OCI-LY1 (cell line): ENCODE measurements around the gene LHX2.

Experiments
- H2AFZ ChIP-seq: fragments of 200-600 bp; sonication (generic), shearing (Covaris generic); 2 replicates; pipeline ENCODE4 v1.6.0; 2014; ENCODE audit warnings: antibody characterized with exemption, mild to moderate bottlenecking, low read length
- H3F3A ChIP-seq: fragments of 200-600 bp; sonication (generic), shearing (Covaris generic); 2 replicates; pipeline ENCODE4 v1.6.0; 2014; ENCODE audit warnings: mild to moderate bottlenecking, antibody characterized with exemption, low read length, moderate library complexity; ENCODE audit not compliant: insufficient read depth
- H3K27ac ChIP-seq: fragments of 200-600 bp; sonication (generic); 2 replicates; pipeline ENCODE4 v1.5.1; 2014; ENCODE audit warnings: low read length, mixed run types, mild to moderate bottlenecking, low read depth; ENCODE audit not compliant: poor library complexity, severe bottlenecking
- H3K27me3 ChIP-seq: fragments of 200-600 bp; sonication (generic); 2 replicates; pipeline ENCODE4 v1.6.0; 2014; ENCODE audit warnings: antibody characterized with exemption, mild to moderate bottlenecking, low read length, moderate library complexity; ENCODE audit not compliant: insufficient read depth
- H3K36me3 ChIP-seq: fragments of 200-600 bp; sonication (generic); 2 replicates; pipeline ENCODE4 v1.6.1; 2014; ENCODE audit warnings: mild to moderate bottlenecking, antibody characterized with exemption, low read length, moderate library complexity, mixed read lengths; ENCODE audit not compliant: insufficient read depth
- H3K4me1 ChIP-seq: fragments of 200-600 bp; sonication (generic); 2 replicates; pipeline ENCODE4 v1.5.1; 2014; ENCODE audit warnings: mild to moderate bottlenecking, low read length, moderate library complexity; ENCODE audit not compliant: insufficient read depth, severe bottlenecking
- H3K4me2 ChIP-seq: fragments of 200-600 bp; sonication (generic), shearing (Covaris generic); 2 replicates; pipeline ENCODE4 v1.6.1; 2014; ENCODE audit warnings: low read length
- H3K4me3 ChIP-seq: fragments of 200-600 bp; sonication (generic); 2 replicates; pipeline ENCODE4 v1.5.1; 2014; ENCODE audit warnings: low read length, low read depth, mild to moderate bottlenecking, mixed read lengths; ENCODE audit not compliant: poor library complexity, severe bottlenecking
- H3K79me2 ChIP-seq: fragments of 200-600 bp; shearing (Covaris generic); 2 replicates; pipeline ENCODE4 v1.6.1; 2016; ENCODE audit warnings: mixed run types, low read length, mixed read lengths; ENCODE audit not compliant: insufficient read depth
- H3K9ac ChIP-seq: fragments of 200-600 bp; sonication (generic), shearing (Covaris generic); 2 replicates; pipeline ENCODE4 v1.6.1; 2014; ENCODE audit warnings: mild to moderate bottlenecking, low read length, mixed read lengths
- H3K9me2 ChIP-seq: fragments of 200-600 bp; sonication (generic), shearing (Covaris generic); 2 replicates; pipeline ENCODE4 v1.6.1; 2014; ENCODE audit warnings: low read depth, mild to moderate bottlenecking, low read length, mixed read lengths
- H3K9me3 ChIP-seq: fragments of 200-600 bp; shearing (Covaris generic); 2 replicates; pipeline ENCODE4 v1.6.1; 2014; ENCODE audit warnings: low read length, mixed read lengths
- H4K20me1 ChIP-seq: fragments of 200-600 bp; sonication (generic), shearing (Covaris generic); 2 replicates; pipeline ENCODE4 v1.6.0; 2016; ENCODE audit warnings: mild to moderate bottlenecking, low read length; ENCODE audit not compliant: insufficient read depth
- CTCF ChIP-seq: fragments of 200-600 bp; sonication (generic), shearing (Covaris generic); IDR thresholded peaks from 2 replicates; pipeline ENCODE4 v1.5.1; 2017; ENCODE audit warnings: mild to moderate bottlenecking, antibody characterized with exemption, low read length, moderate library complexity, mixed read lengths
- EZH2 ChIP-seq: fragments of 200-600 bp; sonication (generic), shearing (Covaris generic); IDR thresholded peaks from 2 replicates; pipeline ENCODE4 v1.8.0; 2017; ENCODE audit warnings: borderline replicate concordance, mixed run types, mild to moderate bottlenecking, antibody characterized with exemption, low read length, moderate library complexity, mixed read lengths

LHX2 gene

GRCh38 chr9:124012368-124013301, 1.1 kb downstream of the LHX2 start:
- Histone ChIP-seq H4K20me1 (no peaks in the 10 kb centered on the region), H3K9me3 (no peaks in the 10 kb centered on the region), H3K27ac (no peak overlapping the region), H3K4me3 (no peak overlapping the region), H3K4me1 (no peaks in the 10 kb centered on the region), H3F3A (no peaks in the 10 kb centered on the region), H3K4me2 (no peak overlapping the region), H3K79me2 (no peaks in the 10 kb centered on the region), H3K36me3 (no peaks in the 10 kb centered on the region), H3K9ac (no peak overlapping the region), H2AFZ (no peak overlapping the region), H3K27me3 (no peaks in the 10 kb centered on the region; the same call in 1 of the 2 replicates), H3K9me2 (no peaks in the 10 kb centered on the region)
- TF ChIP-seq EZH2 (no peak), CTCF (no peak)

- no peaks in the 10 kb centered on the region for H3K4me1 ChIP-seq
- H3K27me3 ChIP-seq, result no peaks in the 10 kb centered on the region; the same call in 1 of the 2 replicates
- no peaks in the 10 kb centered on the region for H3K9me2 ChIP-seq
- no peaks in the 10 kb centered on the region for H3K9me3 ChIP-seq
- no peaks in the 10 kb centered on the region for H3K36me3 ChIP-seq
- H3K4me3 ChIP-seq, result no peak overlapping the region
- no peak overlapping the region for H2AFZ ChIP-seq
- no peaks in the 10 kb centered on the region for H3K79me2 ChIP-seq
- no peaks in the 10 kb centered on the region for H3F3A ChIP-seq
- no peak overlapping the region for H3K9ac ChIP-seq
- no peak overlapping the region for H3K4me2 ChIP-seq
- TF ChIP-seq EZH2 (no peak), CTCF (no peak)
- H3K27ac ChIP-seq, result no peak overlapping the region
- H4K20me1 ChIP-seq, result no peaks in the 10 kb centered on the region
These were observed 2.0 kb downstream of the LHX2 start for GRCh38 chr9:124013309-124014210.

GRCh38 chr9:124014211-124014955, 2.8 kb downstream of the LHX2 start:
- H3K9me3 ChIP-seq, result no peaks in the 10 kb centered on the region
- H3K4me1 ChIP-seq, result no peaks in the 10 kb centered on the region
- no peak overlapping the region for H3K27ac ChIP-seq
- H3K27me3 ChIP-seq, result no peaks in the 10 kb centered on the region; the same call in 1 of the 2 replicates
- no peak for TF ChIP-seq EZH2
- no peak for TF ChIP-seq CTCF
- no peak overlapping the region for H3K4me2 ChIP-seq
- no peak overlapping the region for H3K4me3 ChIP-seq
- no peaks in the 10 kb centered on the region for H3F3A ChIP-seq
- no peak overlapping the region for H3K9ac ChIP-seq
- H4K20me1 ChIP-seq, result no peaks in the 10 kb centered on the region
- no peak overlapping the region for H2AFZ ChIP-seq
- H3K9me2 ChIP-seq, result no peaks in the 10 kb centered on the region
- H3K36me3 ChIP-seq, result no peaks in the 10 kb centered on the region
- no peaks in the 10 kb centered on the region for H3K79me2 ChIP-seq
